DOHH2 (cell line): ENCODE results near the gene KIF6.

Experiments used
- H3F3A ChIP-seq: fragments of 200-600 bp; sonication (generic), shearing (Covaris generic); 2 replicates; pipeline ENCODE4 v1.6.0; 2016; ENCODE audit warnings: antibody characterized with exemption, mild to moderate bottlenecking; ENCODE audit not compliant: control insufficient read depth, insufficient read depth
- H3K27ac ChIP-seq: fragments of 200-600 bp; sonication (generic); 2 replicates; pipeline ENCODE4 v1.5.1; 2014; ENCODE audit warnings: low read depth, mild to moderate bottlenecking, low read length, moderate library complexity
- H3K27me3 ChIP-seq: fragments of 200-600 bp; sonication (generic); 2 replicates; pipeline ENCODE4 v1.6.1; 2014; ENCODE audit warnings: mild to moderate bottlenecking, low read length, mixed read lengths; ENCODE audit not compliant: control insufficient read depth
- H3K36me3 ChIP-seq: fragments of 200-600 bp; sonication (generic); 2 replicates; pipeline ENCODE4 v1.6.1; 2014; ENCODE audit warnings: mild to moderate bottlenecking, low read length, moderate library complexity, mixed read lengths; ENCODE audit not compliant: control insufficient read depth
- H3K4me1 ChIP-seq: fragments of 200-600 bp; sonication (generic); 2 replicates; pipeline ENCODE4 v1.6.1; 2014; ENCODE audit warnings: mild to moderate bottlenecking, low read length, mixed read lengths; ENCODE audit not compliant: control insufficient read depth
- H3K4me2 ChIP-seq: fragments of 200-600 bp; sonication (generic); 2 replicates; pipeline ENCODE4 v1.6.0; 2014; ENCODE audit warnings: mild to moderate bottlenecking, low read length, moderate library complexity
- H3K4me3 ChIP-seq: fragments of 200-600 bp; sonication (generic); 2 replicates; pipeline ENCODE4 v1.5.1; 2014; ENCODE audit warnings: mild to moderate bottlenecking, low read length, mixed read lengths
- H3K79me2 ChIP-seq: fragments of 200-600 bp; sonication (generic); 2 replicates; pipeline ENCODE4 v1.6.1; 2014; ENCODE audit warnings: mild to moderate bottlenecking, low read length, mixed read lengths; ENCODE audit not compliant: control insufficient read depth
- H3K9me2 ChIP-seq: fragments of 200-600 bp; sonication (generic); replicated peaks from 2 replicates; pipeline ENCODE4 v1.6.1; 2014; ENCODE audit warnings: mild to moderate bottlenecking, low read length, mixed read lengths; ENCODE audit not compliant: control insufficient read depth
- H3K9me3 ChIP-seq: fragments of 200-600 bp; sonication (generic); 2 replicates; pipeline ENCODE4 v1.6.1; 2014; ENCODE audit warnings: antibody characterized with exemption, low read length, mixed read lengths; ENCODE audit not compliant: control insufficient read depth, insufficient read depth
- H4K20me1 ChIP-seq: fragments of 200-600 bp; sonication (generic); 2 replicates; pipeline ENCODE4 v1.6.0; 2014; ENCODE audit warnings: low read depth, mild to moderate bottlenecking, antibody characterized with exemption, low read length, moderate library complexity; ENCODE audit not compliant: control insufficient read depth, insufficient read depth
- CTCF ChIP-seq: fragments of 200-600 bp; sonication (generic); IDR thresholded peaks from one replicate; pipeline ENCODE4 v1.5.1; 2014; ENCODE audit warnings: antibody characterized with exemption, mild to moderate bottlenecking, low read depth, low read length; ENCODE audit not compliant: poor library complexity, severe bottlenecking
- EZH2phosphoT487 ChIP-seq: fragments of 200-600 bp; sonication (generic); IDR thresholded peaks from 2 replicates; pipeline ENCODE4 v1.6.1; 2017; ENCODE audit warnings: borderline replicate concordance, mild to moderate bottlenecking, antibody characterized with exemption, low read length, moderate library complexity, mixed read lengths

The KIF6 gene

GRCh38 chr6:39568896-39569295 lies 156.3 kb downstream of the KIF6 start:
- no peak overlapping the region for H3K4me3 ChIP-seq
- no peaks in the 10 kb centered on the region for H3K9me3 ChIP-seq
- no peaks in the 10 kb centered on the region for H3F3A ChIP-seq
- no peaks in the 10 kb centered on the region for H3K36me3 ChIP-seq
- H3K4me1 ChIP-seq: no peaks in the 10 kb centered on the region
- no peak overlapping the region for H3K4me2 ChIP-seq
- H3K79me2 ChIP-seq: no peaks in the 10 kb centered on the region
- TF ChIP-seq CTCF (no peak), EZH2phosphoT487 (no peak)
- no peaks in the 10 kb centered on the region for H4K20me1 ChIP-seq
- no peaks in the 10 kb centered on the region for H3K27me3 ChIP-seq
- no peaks in the 10 kb centered on the region for H3K9me2 ChIP-seq
- H3K27ac ChIP-seq: no peak overlapping the region

DNA sequence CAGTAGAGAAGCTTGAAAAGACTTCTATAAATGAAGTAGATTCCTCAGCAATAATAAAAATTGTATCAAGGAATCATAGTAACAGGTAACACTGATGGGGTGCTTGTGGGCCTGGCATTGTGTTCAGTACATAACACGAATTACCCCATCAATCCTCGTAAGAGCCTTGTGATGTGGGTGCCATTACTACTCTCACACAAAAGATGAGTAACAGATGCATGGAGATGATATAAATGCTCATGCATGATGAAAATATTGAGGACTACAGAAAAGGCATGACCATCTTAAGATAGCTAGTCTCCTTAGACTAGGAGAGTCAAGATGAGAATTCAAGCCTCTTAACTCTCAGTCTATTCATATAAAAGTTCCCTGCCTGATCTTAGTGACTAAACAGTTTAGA lies 158.1 kb downstream of the KIF6 start:
- TF ChIP-seq EZH2phosphoT487 (no peak), CTCF (no peak)
- Histone ChIP-seq H3K4me2 (no peak overlapping the region), H3K4me3 (no peak overlapping the region), H3K9me3 (no peaks in the 10 kb centered on the region), H3K9me2 (no peaks in the 10 kb centered on the region), H3F3A (no peaks in the 10 kb centered on the region), H4K20me1 (no peaks in the 10 kb centered on the region), H3K79me2 (no peaks in the 10 kb centered on the region), H3K4me1 (no peaks in the 10 kb centered on the region), H3K27ac (no peak overlapping the region), H3K36me3 (no peaks in the 10 kb centered on the region), H3K27me3 (no peaks in the 10 kb centered on the region)

DNA sequence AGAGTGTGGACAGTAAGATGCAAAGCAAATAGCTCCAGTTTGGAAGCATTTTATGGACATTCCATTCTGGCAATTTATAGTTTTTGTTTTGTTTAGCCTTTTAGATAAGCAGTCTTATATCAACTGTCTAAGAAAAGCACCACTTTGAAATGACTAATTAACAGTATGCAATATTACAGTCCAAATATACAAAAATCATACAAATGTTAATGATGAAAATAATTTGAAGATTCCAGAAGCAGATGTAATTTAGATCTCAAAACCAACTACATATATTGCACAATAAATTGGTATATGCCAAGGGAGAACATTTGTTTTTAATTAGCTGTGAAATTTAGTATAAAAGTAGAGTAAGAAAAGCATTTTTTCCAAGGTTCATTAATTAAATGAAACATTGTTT lies 158.8 kb downstream of the KIF6 start:
- no peak overlapping the region for H3K4me3 ChIP-seq
- H3F3A ChIP-seq: no peaks in the 10 kb centered on the region
- no peaks in the 10 kb centered on the region for H3K36me3 ChIP-seq
- H3K79me2 ChIP-seq: no peaks in the 10 kb centered on the region
- no peaks in the 10 kb centered on the region for H4K20me1 ChIP-seq
- no peaks in the 10 kb centered on the region for H3K9me3 ChIP-seq
- H3K4me1 ChIP-seq: no peaks in the 10 kb centered on the region
- no peaks in the 10 kb centered on the region for H3K9me2 ChIP-seq
- H3K27me3 ChIP-seq: no peaks in the 10 kb centered on the region
- no peak overlapping the region for H3K27ac ChIP-seq
- TF ChIP-seq CTCF (no peak), EZH2phosphoT487 (no peak)
- H3K4me2 ChIP-seq: no peak overlapping the region

DNA sequence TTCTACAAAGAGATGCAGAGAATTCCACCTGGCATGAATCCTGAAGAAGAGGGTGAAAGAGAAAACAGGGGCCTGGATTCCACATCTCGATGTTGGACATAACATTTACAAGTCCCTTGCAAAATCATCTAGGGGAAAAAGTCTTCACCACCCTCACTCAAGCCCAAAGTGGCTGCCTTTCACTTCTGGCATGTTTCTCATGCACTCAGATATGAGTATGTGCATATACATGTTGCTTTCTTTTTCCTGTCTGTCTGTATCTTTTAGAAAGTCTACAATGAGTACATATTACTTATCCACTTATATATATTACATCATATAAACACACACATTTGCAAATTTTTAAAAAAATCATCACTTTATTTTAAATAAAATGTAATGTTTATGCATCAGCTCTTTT lies 159.3 kb downstream of the KIF6 start:
- TF ChIP-seq EZH2phosphoT487 (no peak), CTCF (no peak)
- Histone ChIP-seq H3K27me3 (no peaks in the 10 kb centered on the region), H3K79me2 (no peaks in the 10 kb centered on the region), H3K4me1 (no peaks in the 10 kb centered on the region), H3K4me2 (no peak overlapping the region), H3K9me3 (no peaks in the 10 kb centered on the region), H3F3A (no peaks in the 10 kb centered on the region), H3K27ac (no peak overlapping the region), H4K20me1 (no peaks in the 10 kb centered on the region), H3K4me3 (no peak overlapping the region), H3K36me3 (no peaks in the 10 kb centered on the region), H3K9me2 (no peaks in the 10 kb centered on the region)
